Keratinocyte (primary cell): ENCODE results near the gene PIANP. TPM values are rescaled to one million over a fixed set of nuclear protein-coding genes. Genes with fewer than 3 reads are reported as not detected.

ENCODE experiments used
- DNase-seq: peaks from one replicate; pipeline ENCODE4 v3.0.0-alpha.2; 2011; ENCODE audit warnings: low read depth, missing footprints, low spot score
- FAIRE-seq: peaks from 2 replicates; lab custom pipeline; 2011; peaks lifted over from hg19 to GRCh38; lab: Jason Lieb, UNC
- H2AFZ ChIP-seq: 2 replicates; pipeline ENCODE4 v1.6.0; 2012; ENCODE audit warnings: low read length, control low read depth, inconsistent platforms; ENCODE audit not compliant: control insufficient read depth
- H3K27ac ChIP-seq: 2 replicates; pipeline ENCODE4 v1.5.1; 2011; ENCODE audit warnings: low read length; ENCODE audit not compliant: control insufficient read depth, insufficient read depth
- H3K27me3 ChIP-seq: 3 replicates; pipeline ENCODE4 v1.6.0; 2011; ENCODE audit warnings: low read length; ENCODE audit not compliant: control insufficient read depth, insufficient read depth; ENCODE audit errors: extremely low read depth
- H3K36me3 ChIP-seq, 2 experiments: 2 replicates in 1 of 2; 3 replicates in 1 of 2; pipeline ENCODE4 v1.5.1; 2011; ENCODE audit warnings: low read length in 2 of 2, mild to moderate bottlenecking in 1 of 2; ENCODE audit not compliant: control insufficient read depth in 2 of 2, insufficient read depth in 2 of 2; ENCODE audit errors: extremely low read depth in 1 of 2
- H3K4me1 ChIP-seq: 3 replicates; pipeline ENCODE4 v1.5.1; 2011; ENCODE audit warnings: low read length; ENCODE audit not compliant: control insufficient read depth, insufficient read depth; ENCODE audit errors: extremely low read depth
- H3K4me2 ChIP-seq: 3 replicates; pipeline ENCODE4 v1.6.0; 2011; ENCODE audit warnings: low read depth, low read length; ENCODE audit not compliant: control insufficient read depth, insufficient read depth; ENCODE audit errors: extremely low read depth
- H3K4me3 ChIP-seq, 3 experiments: fragments of 200-600 bp in 1 of 3; sonication (generic) in 1 of 3; 2 replicates in 2 of 3; 3 replicates in 1 of 3; pipeline ENCODE4 v1.5.1; 2011 to 2016; ENCODE audit warnings: low read length in 3 of 3, mild to moderate bottlenecking in 3 of 3, control low read depth in 2 of 3, inconsistent platforms in 1 of 3, low read depth in 1 of 3, mixed read lengths in 1 of 3, mixed run types in 1 of 3, moderate library complexity in 1 of 3; ENCODE audit not compliant: control insufficient read depth in 2 of 3, insufficient read depth in 2 of 3; ENCODE audit errors: extremely low read depth in 1 of 3
- H3K79me2 ChIP-seq: 2 replicates; pipeline ENCODE4 v1.6.0; 2012; ENCODE audit warnings: low read length; ENCODE audit not compliant: control insufficient read depth, insufficient read depth
- H3K9ac ChIP-seq: 3 replicates; pipeline ENCODE4 v1.6.0; 2011; ENCODE audit warnings: low read length; ENCODE audit not compliant: control insufficient read depth, insufficient read depth; ENCODE audit errors: extremely low read depth
- H3K9me1 ChIP-seq: 3 replicates; pipeline ENCODE4 v1.6.0; 2011; ENCODE audit warnings: low read length; ENCODE audit not compliant: control insufficient read depth, insufficient read depth; ENCODE audit errors: extremely low read depth
- H3K9me3 ChIP-seq: 2 replicates; pipeline ENCODE4 v1.5.1; 2012; ENCODE audit warnings: low read depth, low read length; ENCODE audit not compliant: control insufficient read depth
- H4K20me1 ChIP-seq: 3 replicates; pipeline ENCODE4 v1.6.0; 2011; ENCODE audit warnings: low read length; ENCODE audit not compliant: control insufficient read depth, insufficient read depth; ENCODE audit errors: extremely low read depth
- EZH2 ChIP-seq: IDR thresholded peaks from one replicate; pipeline ENCODE4 v1.6.1; 2012; ENCODE audit warnings: inconsistent platforms, mild to moderate bottlenecking, low read length, moderate library complexity
- dilution Hi-C: fragments of 300-500 bp; cut with MboI; formaldehyde crosslinking; loops from one replicate; pipeline ENCODE4 v1.7.0; 2020; ENCODE audit warnings: low sequenced_read_pairs; ENCODE audit not compliant: extremely low pct_ligation_motif_present
- polyA plus RNA-seq, 5 experiments: library from polyadenylated mRNA; depleted of rRNA in 3 of 5; stranded (reverse) in 3 of 5; stranded (forward) in 1 of 5; unstranded in 1 of 5; fragments of >200 nt; gene quantifications; 1 replicate in 1 of 5; 2 replicates in 3 of 5; 3 replicates in 1 of 5; pipeline versions ENCODE4 v1.2.1 to v1.2.3, GENCODE V29; 2011 to 2012; ENCODE audit warnings: missing spikeins in 2 of 5, low read depth in 1 of 5, low replicate concordance in 1 of 5
- TF ChIP-seq, protein P1 (sequence below), 3 experiments: IDR thresholded peaks in 1 of 3; conservative IDR thresholded peaks in 1 of 3; optimal IDR thresholded peaks in 1 of 3; 2 replicates in 2 of 3; 3 replicates in 1 of 3; pipeline versions ENCODE3 to v1.5.1; 2011; ENCODE audit warnings: low read length in 3 of 3, mild to moderate bottlenecking in 3 of 3, moderate library complexity in 2 of 3, control low read depth in 1 of 3, inconsistent platforms in 1 of 3; ENCODE audit not compliant: insufficient read depth in 2 of 3; ENCODE audit errors: extremely low read depth in 1 of 3

The PIANP gene
- polyA plus RNA-seq, 1 donor (not counting 4 experiments of a cell fraction or from before 2014, with no cell fraction given): not detected

DNA sequence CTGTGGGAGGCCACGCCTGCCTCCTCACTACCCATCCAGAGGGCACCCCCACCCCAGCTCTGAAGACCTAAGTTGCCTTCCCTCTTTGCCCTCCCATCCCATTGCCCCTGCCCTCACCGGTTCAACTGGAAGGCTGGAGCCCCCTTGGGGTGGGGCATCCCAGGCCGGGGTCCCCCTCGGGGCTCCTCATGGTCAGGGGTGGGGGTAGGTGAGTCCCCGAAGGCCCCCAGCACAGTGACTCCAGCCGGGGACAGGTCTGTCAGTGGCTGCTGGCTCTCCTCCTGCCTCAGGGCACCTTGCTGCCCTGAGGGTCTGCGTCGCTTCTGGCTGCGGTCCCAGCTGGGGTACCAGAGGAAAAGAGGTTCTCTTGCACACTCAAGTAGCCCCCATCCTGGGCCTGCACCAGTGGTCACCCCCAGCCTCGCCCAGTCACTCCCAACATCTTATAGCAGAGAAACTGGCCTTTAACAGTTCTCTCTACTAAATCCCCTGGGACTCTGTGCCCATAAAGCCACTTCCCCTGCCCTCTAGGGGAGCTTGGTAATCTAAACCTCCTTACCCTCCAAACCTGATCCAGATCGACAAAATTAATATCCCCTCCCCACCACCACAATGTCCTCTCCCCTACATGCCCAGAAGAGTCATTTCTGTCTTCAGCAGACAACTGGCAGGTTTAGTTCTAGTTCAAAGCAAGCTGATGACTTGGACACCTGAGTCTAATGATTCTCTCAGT lies 5.1 kb downstream of the PIANP start:
- H3K27ac ChIP-seq: no peak overlapping the region
- H3K79me2 ChIP-seq: peaks cover under 1% of the 10 kb centered on the region
- H4K20me1 ChIP-seq: no peaks in the 10 kb centered on the region
- no peak overlapping the region for H2AFZ ChIP-seq
- H3K27me3 ChIP-seq: peaks cover 27% of the 10 kb centered on the region
- H3K4me1 ChIP-seq: peaks cover 5% of the 10 kb centered on the region
- no peaks in the 10 kb centered on the region for H3K36me3 ChIP-seq
- FAIRE-seq (no peak), DNase-seq (no peak)
- no peaks in the 10 kb centered on the region for H3K9me3 ChIP-seq
- no peak overlapping the region for H3K4me3 ChIP-seq
- no peak overlapping the region for H3K4me2 ChIP-seq
- H3K9me1 ChIP-seq: no peaks in the 10 kb centered on the region
- no peak overlapping the region for H3K9ac ChIP-seq
- dilution Hi-C loops: no loop called here
- TF ChIP-seq EZH2: no peak
- TF ChIP-seq, protein P1, sequence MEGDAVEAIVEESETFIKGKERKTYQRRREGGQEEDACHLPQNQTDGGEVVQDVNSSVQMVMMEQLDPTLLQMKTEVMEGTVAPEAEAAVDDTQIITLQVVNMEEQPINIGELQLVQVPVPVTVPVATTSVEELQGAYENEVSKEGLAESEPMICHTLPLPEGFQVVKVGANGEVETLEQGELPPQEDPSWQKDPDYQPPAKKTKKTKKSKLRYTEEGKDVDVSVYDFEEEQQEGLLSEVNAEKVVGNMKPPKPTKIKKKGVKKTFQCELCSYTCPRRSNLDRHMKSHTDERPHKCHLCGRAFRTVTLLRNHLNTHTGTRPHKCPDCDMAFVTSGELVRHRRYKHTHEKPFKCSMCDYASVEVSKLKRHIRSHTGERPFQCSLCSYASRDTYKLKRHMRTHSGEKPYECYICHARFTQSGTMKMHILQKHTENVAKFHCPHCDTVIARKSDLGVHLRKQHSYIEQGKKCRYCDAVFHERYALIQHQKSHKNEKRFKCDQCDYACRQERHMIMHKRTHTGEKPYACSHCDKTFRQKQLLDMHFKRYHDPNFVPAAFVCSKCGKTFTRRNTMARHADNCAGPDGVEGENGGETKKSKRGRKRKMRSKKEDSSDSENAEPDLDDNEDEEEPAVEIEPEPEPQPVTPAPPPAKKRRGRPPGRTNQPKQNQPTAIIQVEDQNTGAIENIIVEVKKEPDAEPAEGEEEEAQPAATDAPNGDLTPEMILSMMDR (optimal IDR thresholded peaks at IDR 0.05 in 1 of 3, IDR thresholded peaks at IDR 0.05 in 1 of 3, conservative IDR thresholded peaks at IDR 0.05 in 1 of 3; ENCODE audit: extremely low read depth in 1 of 3, insufficient read depth in 2 of 3, low read length in 3 of 3): no peak

DNA sequence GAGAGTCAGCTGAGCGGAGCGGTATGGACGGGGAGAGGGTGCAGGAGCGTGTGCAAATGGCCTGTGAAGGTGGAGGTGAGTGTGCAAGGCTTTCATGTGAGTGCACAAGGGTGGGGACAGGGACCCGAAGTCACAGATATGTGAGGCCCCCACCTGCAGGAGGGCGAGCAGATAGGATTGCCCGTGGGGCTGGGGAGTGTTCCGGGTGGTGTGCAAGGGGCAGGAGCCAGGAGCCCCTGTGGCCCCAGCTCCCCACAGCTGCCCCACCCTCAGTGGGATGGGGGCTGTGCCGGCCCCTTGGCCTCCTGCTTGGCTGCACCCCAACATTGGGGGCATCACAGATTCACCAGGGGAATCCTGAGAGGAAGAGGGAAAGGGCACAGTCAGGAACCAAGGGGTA lies 5.9 kb downstream of the PIANP start:
- Histone ChIP-seq H3K9me1 (no peaks in the 10 kb centered on the region), H3K4me3 (no peak overlapping the region), H3K9me3 (no peaks in the 10 kb centered on the region), H4K20me1 (no peaks in the 10 kb centered on the region), H3K4me1 (peaks cover 11% of the 10 kb centered on the region), H3K9ac (no peak overlapping the region), H2AFZ (no peak overlapping the region), H3K36me3 (no peaks in the 10 kb centered on the region), H3K27me3 (peaks cover 19% of the 10 kb centered on the region), H3K79me2 (peaks cover 9% of the 10 kb centered on the region), H3K4me2 (no peak overlapping the region), H3K27ac (no peak overlapping the region)
- FAIRE-seq (no peak), DNase-seq (no peak)
- TF ChIP-seq EZH2: no peak
- TF ChIP-seq, protein P1 (optimal IDR thresholded peaks at IDR 0.05 in 1 of 3, IDR thresholded peaks at IDR 0.05 in 1 of 3, conservative IDR thresholded peaks at IDR 0.05 in 1 of 3; ENCODE audit: extremely low read depth in 1 of 3, insufficient read depth in 2 of 3, low read length in 3 of 3): no peak
- dilution Hi-C loops: no loop called here
